NCI-H2171 (cell line): Measurements from ENCODE around the gene PROS1.

Source experiments
- DNase-seq: peaks from one replicate; lab custom pipeline; 2025; lab: John Stamatoyannopoulos, UW

PROS1 gene

GRCh38 chr3:93973131-93974126 lies at the start of gene PROS1:
PROS1 (minus strand) TSS chr3:93973896; CDS start chr3:93973749, 147 bp downstream.
- DNase-seq, result peak; percentile 9

GRCh38 chr3:94020293-94020692 lies 46.6 kb upstream of the PROS1 start:
- no peak for DNase-seq

GRCh38 chr3:94019659-94020058 lies 46.0 kb upstream of the PROS1 start:
- no peak for DNase-seq

- no peak for DNase-seq
Observed at GRCh38 chr3:94015025-94015424, 41.3 kb upstream of the PROS1 start.

GRCh38 chr3:94012185-94012584 lies 38.5 kb upstream of the PROS1 start:
- no peak for DNase-seq

GRCh38 chr3:94011233-94011711 lies 37.6 kb upstream of the PROS1 start:
- no peak for DNase-seq

GRCh38 chr3:94009608-94010007 lies 35.9 kb upstream of the PROS1 start:
- DNase-seq, result no peak

GRCh38 chr3:94008253-94008652 lies 34.6 kb upstream of the PROS1 start:
- DNase-seq, result no peak

- DNase-seq, result peak; percentile 17
Observed at GRCh38 chr3:94004301-94004910, 30.7 kb upstream of the PROS1 start.

GRCh38 chr3:94001827-94002495 lies 28.3 kb upstream of the PROS1 start:
- no peak for DNase-seq

- DNase-seq, result no peak
Observed at GRCh38 chr3:94001191-94001590, 27.5 kb upstream of the PROS1 start.

- DNase-seq, result no peak
Observed at GRCh38 chr3:93994056-93994455, 20.4 kb upstream of the PROS1 start.

- DNase-seq, result no peak
Observed at GRCh38 chr3:93992207-93992606, 18.5 kb upstream of the PROS1 start.

- DNase-seq, result no peak
Observed at GRCh38 chr3:93991631-93992030, 17.9 kb upstream of the PROS1 start.

GRCh38 chr3:93989241-93989640 lies 15.5 kb upstream of the PROS1 start:
- no peak for DNase-seq

- no peak for DNase-seq
Observed at GRCh38 chr3:93988764-93989163, 15.1 kb upstream of the PROS1 start.

GRCh38 chr3:93988283-93988682 lies 14.6 kb upstream of the PROS1 start:
- no peak for DNase-seq

GRCh38 chr3:93984618-93985017 lies 10.9 kb upstream of the PROS1 start:
- no peak for DNase-seq

- DNase-seq, result no peak
Observed at GRCh38 chr3:93983408-93983807, 9.7 kb upstream of the PROS1 start.

GRCh38 chr3:93981649-93982048 lies 8.0 kb upstream of the PROS1 start:
- no peak for DNase-seq

GRCh38 chr3:93979850-93980676 lies 6.4 kb upstream of the PROS1 start, which contains the start of gene ARL13B:
ARL13B (plus strand) TSS chr3:93980155; CDS start chr3:93980424, 269 bp downstream.
- DNase-seq, result peak; percentile 98
